HG02642 (cell line): ENCODE results near the gene AFAP1L2.

Experiments used
- ATAC-seq: cut with Tn5 transposase; IDR thresholded peaks from one replicate; pipeline ENCODE4 v1.9.1; 2021; ENCODE audit warnings: mild to moderate bottlenecking; ENCODE audit not compliant: unreplicated experiment, poor library complexity

The AFAP1L2 gene

DNA sequence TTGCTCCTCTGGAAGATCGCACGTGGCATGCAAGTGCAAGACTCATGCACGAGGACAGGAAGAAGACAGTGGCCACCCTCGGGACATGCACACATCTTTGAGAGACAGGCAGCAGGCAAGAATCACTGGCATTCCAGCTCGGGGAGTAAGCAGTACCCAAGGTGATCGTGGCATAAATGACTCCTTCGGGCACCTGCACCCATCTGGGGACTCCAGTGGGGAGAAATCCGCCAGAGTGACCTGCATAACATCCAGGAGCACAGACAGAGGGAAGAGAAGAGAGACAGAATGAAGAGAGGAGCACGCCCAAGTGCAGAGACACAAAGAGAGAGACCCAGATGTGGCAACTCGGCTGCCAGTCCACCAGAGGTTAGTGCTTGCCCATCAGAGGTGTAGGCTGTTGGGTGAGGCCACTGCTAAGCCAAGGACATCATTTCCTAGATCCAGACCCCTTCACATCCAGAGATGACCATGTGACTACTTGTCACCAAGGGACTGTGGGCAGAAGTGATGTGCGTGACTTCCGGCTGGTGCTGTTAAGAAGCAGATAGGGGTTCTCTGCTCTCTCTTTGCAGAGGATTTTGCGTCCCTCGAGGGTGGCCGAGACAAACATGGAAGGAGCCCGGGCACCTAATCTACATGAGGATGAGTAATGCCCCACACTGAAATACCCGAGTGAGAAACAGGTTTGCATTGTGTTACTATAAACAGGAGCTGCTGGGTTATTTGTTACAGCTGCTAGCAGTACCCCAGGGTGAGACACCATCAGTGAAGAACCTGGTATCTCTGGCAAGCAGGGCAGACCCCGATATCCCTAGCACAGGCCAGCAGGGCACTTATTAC lies 84.7 kb downstream of the AFAP1L2 start:
- ATAC-seq, result no peak

DNA sequence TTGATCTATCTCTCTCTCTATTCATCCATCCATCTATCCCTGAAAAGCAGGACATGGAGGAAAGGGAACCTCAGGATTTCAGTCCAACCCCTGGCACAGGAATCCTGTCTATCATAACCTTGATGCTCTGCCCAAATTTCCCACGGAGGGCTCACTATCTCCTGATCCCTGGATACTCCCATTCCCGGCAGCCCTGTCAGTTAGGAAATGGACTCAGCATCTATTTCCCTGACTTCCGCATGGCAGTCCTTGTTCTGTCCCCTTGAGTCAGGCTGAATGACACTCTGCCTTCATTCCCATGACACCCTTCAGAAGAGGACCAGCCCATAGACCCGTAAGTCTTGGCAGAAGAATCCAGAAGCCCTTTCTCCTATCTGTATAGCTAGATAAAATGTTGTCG lies 87.6 kb downstream of the AFAP1L2 start:
- no peak for ATAC-seq

- no peak for ATAC-seq
Observed at GRCh38 chr10:114315566-114316420, 88.5 kb downstream of the AFAP1L2 start.

DNA sequence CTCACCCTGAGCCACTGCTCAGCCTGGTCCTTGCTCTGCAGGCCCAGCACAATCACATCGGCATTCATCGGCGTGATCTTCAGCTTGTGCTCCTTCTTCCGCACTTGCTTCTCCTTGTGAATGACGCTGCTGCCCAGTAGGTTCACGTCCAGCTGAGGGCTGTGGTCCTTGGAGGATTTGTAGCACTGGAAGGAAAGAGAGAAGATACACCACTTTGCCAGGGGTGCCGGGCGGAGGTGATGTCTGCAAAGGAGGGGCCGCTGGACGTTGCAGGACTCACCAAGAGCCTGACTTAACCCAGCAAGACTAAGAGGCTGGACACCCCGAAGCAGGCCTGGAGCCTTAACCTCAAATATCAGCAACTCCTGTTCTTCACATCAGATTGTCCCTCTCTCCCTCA lies 90.4 kb downstream of the AFAP1L2 start:
- ATAC-seq, result no peak

DNA sequence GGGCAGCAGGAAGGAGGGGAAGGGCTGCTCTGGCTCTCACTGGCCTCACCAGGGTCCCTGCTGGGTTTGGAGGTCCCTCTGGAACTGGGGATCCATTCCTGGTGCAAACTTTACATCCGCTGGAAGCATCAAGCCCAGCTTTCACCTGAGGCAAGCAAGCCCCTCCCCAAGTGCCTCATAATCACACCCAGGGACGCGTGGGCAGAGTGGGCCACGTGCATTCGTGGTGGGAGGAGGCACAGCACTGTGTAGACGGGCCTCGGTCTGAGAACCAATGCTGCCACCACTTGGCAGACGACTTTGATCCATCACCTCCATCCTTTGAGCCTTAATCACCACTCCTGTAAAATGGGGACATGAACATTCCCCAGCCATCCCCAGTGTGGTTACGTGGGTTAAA lies 91.2 kb downstream of the AFAP1L2 start:
- ATAC-seq, result no peak

- ATAC-seq, result no peak
Observed at GRCh38 chr10:114311496-114312209, 92.6 kb downstream of the AFAP1L2 start.

DNA sequence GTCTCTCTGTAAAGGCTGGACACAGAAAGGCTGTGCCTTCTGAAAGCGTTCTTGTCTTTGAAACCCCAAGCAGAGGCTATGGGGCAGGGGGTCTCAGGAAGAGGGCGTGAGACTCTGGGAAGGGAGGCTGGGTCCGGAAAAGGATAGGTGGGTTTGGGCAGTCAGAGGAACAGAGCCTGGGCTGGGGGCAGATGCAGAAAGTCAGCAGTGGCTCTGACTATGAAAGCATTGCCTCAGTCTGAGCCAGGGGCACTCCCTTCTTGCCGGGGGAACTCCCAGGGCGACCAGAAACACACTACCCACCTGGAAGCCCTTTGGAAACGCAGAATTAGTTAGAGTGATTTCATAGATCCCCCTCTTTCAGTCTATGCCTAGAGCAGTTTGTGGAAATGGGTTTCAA lies 93.3 kb downstream of the AFAP1L2 start:
- ATAC-seq, result no peak

DNA sequence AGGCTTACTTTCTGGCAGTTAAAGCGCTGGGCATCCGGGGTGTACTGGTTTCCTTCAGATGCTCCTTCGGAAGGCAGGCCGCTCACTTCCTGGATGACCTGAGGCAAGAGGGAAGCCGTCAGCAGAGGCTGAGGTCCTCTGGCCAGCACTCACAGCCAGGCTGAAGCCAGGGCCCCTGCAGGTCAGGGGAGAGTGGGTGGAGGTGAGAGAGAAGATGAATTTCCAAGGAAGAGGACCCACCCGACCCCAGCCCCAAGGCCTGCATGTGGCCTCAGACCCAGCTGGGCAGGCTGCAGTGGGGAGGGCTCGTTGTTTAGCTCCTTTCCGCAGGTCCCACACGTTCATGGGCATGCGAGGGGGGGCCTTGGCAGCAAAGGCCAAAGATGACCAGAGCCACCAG lies 94.0 kb downstream of the AFAP1L2 start:
- no peak for ATAC-seq

DNA sequence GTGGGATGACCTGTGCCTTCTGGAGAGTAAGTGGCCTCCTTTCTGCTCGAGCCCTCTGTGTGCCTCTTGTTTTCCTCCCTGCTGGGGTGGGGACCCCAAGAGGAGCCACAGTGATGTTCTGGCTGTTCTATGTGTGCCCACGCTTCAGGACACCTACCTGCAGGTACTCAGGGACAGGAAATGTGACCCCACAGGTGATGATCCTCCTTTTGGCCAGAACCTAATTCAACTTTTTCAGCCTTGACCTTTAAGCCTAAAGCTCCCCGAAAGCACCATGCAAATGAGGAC lies 95.0 kb downstream of the AFAP1L2 start:
- ATAC-seq, result no peak

DNA sequence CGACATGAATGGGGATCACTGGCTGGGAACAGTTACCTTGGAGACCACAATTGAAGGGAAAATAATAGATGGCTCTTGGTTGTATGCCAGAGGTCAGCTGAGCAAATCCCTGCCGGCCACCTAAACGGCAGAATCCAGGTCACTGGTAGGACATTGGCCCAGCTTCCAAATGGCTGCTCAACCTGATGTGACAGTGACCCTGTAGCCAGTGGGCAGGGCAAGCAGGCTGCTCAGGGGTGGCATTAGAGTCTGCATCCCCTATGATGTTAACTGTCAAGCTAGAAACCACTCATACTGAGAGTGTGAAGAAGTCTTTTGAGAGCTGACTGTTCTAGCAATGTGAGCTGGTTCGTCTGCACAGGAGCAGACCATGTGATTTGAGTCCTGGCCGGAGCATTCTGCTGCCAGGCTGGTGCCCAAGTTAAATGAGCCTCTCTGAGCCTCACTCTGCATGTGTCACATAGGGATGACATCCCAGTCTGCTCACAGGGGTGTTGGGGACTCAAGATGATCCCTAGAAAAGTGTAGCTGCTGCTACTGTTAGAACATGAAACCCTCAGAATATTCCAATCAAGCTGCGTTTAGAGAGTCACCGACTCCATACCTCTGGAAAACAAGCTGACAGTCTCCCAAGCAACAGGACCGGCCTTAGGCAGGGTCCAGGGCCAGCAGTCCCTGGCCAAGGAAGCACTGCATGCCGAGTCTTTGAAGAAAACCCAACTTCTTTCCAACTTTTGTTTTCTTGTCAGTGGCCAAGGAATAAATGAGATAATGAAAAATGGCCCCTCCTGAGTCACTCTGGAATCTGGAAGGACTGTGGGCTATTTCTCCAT lies 95.6 kb downstream of the AFAP1L2 start:
- no peak for ATAC-seq

DNA sequence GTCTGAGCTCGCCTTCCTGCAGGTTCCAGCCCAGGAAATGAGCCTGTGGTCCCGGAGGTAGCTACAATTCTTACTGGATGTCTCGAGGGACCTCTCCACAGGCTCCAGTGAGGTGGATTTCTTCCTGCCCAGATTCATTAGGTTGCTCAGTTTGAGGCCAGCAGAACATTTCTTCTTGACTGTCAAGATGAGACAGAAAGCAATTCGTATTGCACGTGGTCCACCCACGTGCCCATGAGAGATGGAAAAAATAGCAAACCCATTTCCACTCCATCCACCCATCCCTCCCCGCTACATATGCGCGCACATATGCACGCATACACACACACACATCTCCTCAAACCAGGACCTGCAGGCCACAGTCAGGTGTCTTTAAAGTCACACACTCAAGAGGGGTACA lies 96.6 kb downstream of the AFAP1L2 start:
- ATAC-seq, result no peak

- no peak for ATAC-seq
Observed at GRCh38 chr10:114306116-114306973, 98.0 kb downstream of the AFAP1L2 start.

DNA sequence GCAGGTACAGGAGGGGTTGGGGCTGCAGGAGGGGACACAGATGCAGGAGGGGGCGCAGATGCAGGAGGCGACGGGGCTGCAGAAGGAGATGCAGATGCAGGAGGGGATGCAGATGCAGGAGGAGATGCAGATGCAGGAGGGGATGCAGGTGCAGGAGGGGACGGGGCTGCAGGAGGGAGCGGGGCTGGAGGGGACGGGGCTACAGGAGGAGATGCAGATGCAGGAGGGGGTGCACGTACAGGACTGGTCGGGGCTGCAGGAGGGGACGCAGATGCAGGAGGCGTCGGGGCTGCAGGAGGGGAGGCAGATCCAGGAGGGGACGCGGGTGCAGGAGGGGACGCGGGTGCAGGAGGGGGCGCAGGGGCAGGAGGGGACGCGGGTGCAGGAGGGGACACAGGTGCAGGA lies 98.8 kb downstream of the AFAP1L2 start:
- ATAC-seq, result no peak

DNA sequence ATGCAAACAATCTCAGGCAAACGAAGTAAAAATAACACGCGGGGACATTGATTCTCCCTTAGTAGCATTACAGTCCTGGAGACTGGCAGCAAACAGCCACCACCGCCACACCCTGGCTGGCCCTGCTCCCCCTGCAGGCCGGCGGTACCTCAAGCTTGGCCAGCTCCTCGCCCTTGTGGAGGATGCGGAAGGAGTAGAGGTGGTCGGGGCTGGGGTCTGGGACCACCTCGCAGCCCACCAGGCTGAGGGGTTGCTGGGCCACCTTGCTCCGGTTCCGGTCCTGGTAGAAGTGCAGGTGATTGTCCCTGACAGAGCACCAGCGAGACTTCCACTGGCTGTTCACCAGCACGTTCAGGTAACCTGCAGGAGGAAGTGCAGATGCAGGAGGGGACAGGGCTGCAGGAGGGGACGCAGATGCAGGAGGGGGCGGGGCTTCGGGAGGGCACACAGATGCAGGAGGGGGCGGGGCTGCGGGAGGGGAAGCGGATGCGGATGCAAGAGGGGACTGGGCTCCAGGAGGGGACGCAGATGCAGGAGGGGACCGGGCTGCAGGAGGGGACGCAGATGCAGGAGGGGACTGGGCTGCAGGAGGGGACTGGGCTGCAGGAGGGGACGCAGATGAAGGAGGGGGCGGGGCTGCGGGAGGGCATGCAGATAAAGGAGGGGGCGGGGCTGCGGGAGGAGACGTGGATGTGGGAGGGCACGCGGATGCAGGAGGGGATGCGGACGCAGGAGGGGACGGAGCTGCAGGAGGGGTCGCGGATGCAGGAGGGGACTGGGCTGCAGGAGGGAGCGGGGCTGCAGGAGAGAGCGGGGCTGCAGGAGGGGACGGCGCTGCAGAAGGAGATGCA lies 99.5 kb downstream of the AFAP1L2 start:
- ATAC-seq, result peak; percentile 74

- ATAC-seq, result peak; percentile 80
Observed at GRCh38 chr10:114304017-114304570, 100.2 kb downstream of the AFAP1L2 start.

- ATAC-seq, result peak; percentile 5
Observed at GRCh38 chr10:114303556-114303955, 100.7 kb downstream of the AFAP1L2 start.

GRCh38 chr10:114301951-114302710 lies 102.2 kb downstream of the AFAP1L2 start:
- no peak for ATAC-seq
